ENCODE results near the gene MICB.

- TF ChIP-seq CTCF (IDR thresholded peaks at IDR 0.05; ENCODE audit: low read depth, low read length, poor library complexity, severe bottlenecking) = no peak
- no peak for TF ChIP-seq EZH2phosphoT487 (IDR thresholded peaks at IDR 0.05; ENCODE audit: borderline replicate concordance, low read length)
Measured at GRCh38 chr6:31528307-31528777, 30.4 kb downstream of the MICB start.

Data from DOHH2 (cell line).